Gastroesophageal sphincter (tissue), 4 donors: ENCODE measurements around the gene CCDC97. TPM values are rescaled to one million over a fixed set of nuclear protein-coding genes. Genes with fewer than 3 reads are reported as not detected.

Experiments
- ATAC-seq: fragments of 150-250 bp; one replicate; pipeline ENCODE4 v1.9.1; 2016; ENCODE audit warnings: mild to moderate bottlenecking, moderate library complexity
- H3K27ac ChIP-seq, 4 donors: fragments of 200-600 bp; sonication (generic) in 3 of 4; 1 replicate in 3 of 4; 2 replicates in 1 of 4; pipeline ENCODE4 v1.5.1; 2016 to 2019
- H3K27me3 ChIP-seq: fragments of 200-600 bp; sonication (generic); one replicate; pipeline ENCODE4 v1.5.1; 2019
- H3K36me3 ChIP-seq, 2 donors: fragments of 200-600 bp; sonication (generic); one replicate each; pipeline ENCODE4 v1.5.1; 2019; ENCODE audit warnings: control low read depth in 1 of 2
- H3K4me1 ChIP-seq, 3 donors: fragments of 200-600 bp; sonication (generic); 1 replicate in 2 of 3; 2 replicates in 1 of 3; pipeline ENCODE4 v1.5.1; 2016 to 2019; ENCODE audit warnings: control low read depth in 2 of 3
- H3K4me3 ChIP-seq, 2 donors: fragments of 200-600 bp; sonication (generic); one replicate each; pipeline ENCODE4 v1.5.1; 2019; ENCODE audit warnings: mild to moderate bottlenecking in 1 of 2, moderate library complexity in 1 of 2
- H3K9me3 ChIP-seq, 3 donors: fragments of 200-600 bp; sonication (generic); one replicate each; pipeline ENCODE4 v1.5.1; 2017 to 2019; ENCODE audit warnings: control low read depth in 2 of 3
- EP300 ChIP-seq: sonication (generic); formaldehyde crosslinking; IDR thresholded peaks from one replicate; pipeline ENCODE4 v1.6.1; 2017; ENCODE audit warnings: antibody characterized with exemption, mild to moderate bottlenecking
- POLR2A ChIP-seq, 2 donors: fragments of 450-650 bp; IDR thresholded peaks; one replicate each; pipeline ENCODE4 v1.6.1; 2017; ENCODE audit warnings: antibody characterized with exemption in 2 of 2, mild to moderate bottlenecking in 2 of 2, moderate library complexity in 1 of 2
- POLR2AphosphoS5 ChIP-seq: sonication (generic); formaldehyde crosslinking; IDR thresholded peaks from one replicate; pipeline ENCODE4 v1.6.1; 2017; ENCODE audit warnings: antibody characterized with exemption
- WGBS, 2 donors: methylation state at CpG; one replicate each; pipeline ENCODE4 v1.1.5; 2018; ENCODE audit warnings: low coverage in 1 of 2; 5-methylcytosine and 5-hydroxymethylcytosine counted together
- total RNA-seq, 4 donors: library from RNA; depleted of rRNA; stranded (reverse); fragments of >200 nt; gene quantifications; one replicate each; pipeline ENCODE4 v1.1.0, GENCODE V29; 2016
- TF ChIP-seq, protein P1 (sequence below), 4 experiments: fragments of 200-600 bp in 2 of 4; fragments of 450-650 bp in 2 of 4; sonication (generic) in 1 of 4; IDR thresholded peaks; one replicate each; pipeline ENCODE4 v1.5.1; 2017 to 2019; ENCODE audit warnings: antibody characterized with exemption in 4 of 4, mild to moderate bottlenecking in 2 of 4, moderate library complexity in 2 of 4

Gene CCDC97
- total RNA-seq, 4 donors from 2014 or later, result 11.6 to 18.9 (median 15.9) TPM

GRCh38 chr19:41350735-41351338, 40.9 kb downstream of the CCDC97 start:
- H3K27me3 ChIP-seq, result no peaks in the 10 kb centered on the region
- TF ChIP-seq, protein P1, sequence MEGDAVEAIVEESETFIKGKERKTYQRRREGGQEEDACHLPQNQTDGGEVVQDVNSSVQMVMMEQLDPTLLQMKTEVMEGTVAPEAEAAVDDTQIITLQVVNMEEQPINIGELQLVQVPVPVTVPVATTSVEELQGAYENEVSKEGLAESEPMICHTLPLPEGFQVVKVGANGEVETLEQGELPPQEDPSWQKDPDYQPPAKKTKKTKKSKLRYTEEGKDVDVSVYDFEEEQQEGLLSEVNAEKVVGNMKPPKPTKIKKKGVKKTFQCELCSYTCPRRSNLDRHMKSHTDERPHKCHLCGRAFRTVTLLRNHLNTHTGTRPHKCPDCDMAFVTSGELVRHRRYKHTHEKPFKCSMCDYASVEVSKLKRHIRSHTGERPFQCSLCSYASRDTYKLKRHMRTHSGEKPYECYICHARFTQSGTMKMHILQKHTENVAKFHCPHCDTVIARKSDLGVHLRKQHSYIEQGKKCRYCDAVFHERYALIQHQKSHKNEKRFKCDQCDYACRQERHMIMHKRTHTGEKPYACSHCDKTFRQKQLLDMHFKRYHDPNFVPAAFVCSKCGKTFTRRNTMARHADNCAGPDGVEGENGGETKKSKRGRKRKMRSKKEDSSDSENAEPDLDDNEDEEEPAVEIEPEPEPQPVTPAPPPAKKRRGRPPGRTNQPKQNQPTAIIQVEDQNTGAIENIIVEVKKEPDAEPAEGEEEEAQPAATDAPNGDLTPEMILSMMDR (IDR thresholded peaks at IDR 0.05), result no peak
- TF ChIP-seq POLR2A (IDR thresholded peaks at IDR 0.05) (no peak), EP300 (no peak), POLR2AphosphoS5 (no peak)
- H3K36me3 ChIP-seq, result peaks cover 0 to 27% of the 10 kb centered on the region in 2 donors
- WGBS, 2 donors, result 0 to 2% methylated on average over 8 to 19 of the region's 22 CpGs
- no peak for ATAC-seq
- H3K4me1 ChIP-seq, result peaks cover 0 to 62% (median 6%) of the 10 kb centered on the region in 3 donors
- no peaks in the 10 kb centered on the region for H3K9me3 ChIP-seq
- peak overlapping the region; percentile 75 to 92 for H3K4me3 ChIP-seq
- H3K27ac ChIP-seq, result peak overlapping the region in 3 of 4 donors; percentile 89 to 90 (median 89)

GRCh38 chr19:41351339-41352245, 41.6 kb downstream of the CCDC97 start:
- peak overlapping the region in 3 of 4 donors; percentile 89 to 90 (median 89) for H3K27ac ChIP-seq
- ATAC-seq, result peak; percentile 54
- H3K4me1 ChIP-seq, result peaks cover 0 to 63% (median 6%) of the 10 kb centered on the region in 3 donors

GRCh38 chr19:41352279-41352608, 42.3 kb downstream of the CCDC97 start:
- Histone ChIP-seq H3K27ac (peak overlapping the region in 3 of 4 donors; percentile 89 to 90 (median 89)), H3K9me3 (no peaks in the 10 kb centered on the region), H3K27me3 (no peaks in the 10 kb centered on the region), H3K4me1 (peaks cover 0 to 63% (median 6%) of the 10 kb centered on the region in 3 donors), H3K4me3 (peak overlapping the region; percentile 75 to 92), H3K36me3 (peaks cover 0 to 13% of the 10 kb centered on the region in 2 donors)
- TF ChIP-seq, protein P1 (IDR thresholded peaks at IDR 0.05), result no peak
- no peak for TF ChIP-seq EP300
- TF ChIP-seq POLR2AphosphoS5, result no peak
- no peak for TF ChIP-seq POLR2A (IDR thresholded peaks at IDR 0.05)
- 0 to 1% methylated on average over 8 to 11 of the region's 12 CpGs for WGBS, 2 donors
- no peak for ATAC-seq

More at GRCh38 chr19:41351339-41352245, 41.6 kb downstream of the CCDC97 start:
- peaks cover 0 to 19% of the 10 kb centered on the region in 2 donors for H3K36me3 ChIP-seq
- WGBS, 2 donors, result 0 to 2% methylated on average over 8 to 23 of the region's 58 CpGs
- TF ChIP-seq POLR2A (IDR thresholded peaks at IDR 0.05) (peak in 1 of 2 donors; percentile 7), POLR2AphosphoS5 (peak; percentile 14), EP300 (no peak)
- TF ChIP-seq, protein P1 (IDR thresholded peaks at IDR 0.05), result no peak
- no peaks in the 10 kb centered on the region for H3K27me3 ChIP-seq
- no peaks in the 10 kb centered on the region for H3K9me3 ChIP-seq
- H3K4me3 ChIP-seq, result peak overlapping the region; percentile 75 to 92

GRCh38 chr19:41352609-41353465, 42.9 kb downstream of the CCDC97 start:
- Histone ChIP-seq H3K36me3 (peaks cover 0 to 7% of the 10 kb centered on the region in 2 donors), H3K27me3 (no peaks in the 10 kb centered on the region), H3K9me3 (no peaks in the 10 kb centered on the region), H3K4me3 (peak overlapping the region; percentile 75 to 92), H3K4me1 (peaks cover 0 to 63% (median 6%) of the 10 kb centered on the region in 3 donors), H3K27ac (peak overlapping the region; percentile 59 to 90 (median 89))
- ATAC-seq, result peak; percentile 5
- TF ChIP-seq, protein P1 (IDR thresholded peaks at IDR 0.05), result peak in 2 of 4 experiments; percentile 33 to 62
- TF ChIP-seq POLR2A (IDR thresholded peaks at IDR 0.05), result no peak
- 2% methylated on average over 11 to 23 of the region's 71 CpGs for WGBS, 2 donors
